PC-9 (cell line): ENCODE results near the gene RFX7. TPM values are rescaled to one million over a fixed set of nuclear protein-coding genes. Genes with fewer than 3 reads are reported as not detected.

Source experiments
- BruUV-seq: library from RNA; stranded (reverse); fragments of 400-500 nt; replicated peaks from 2 replicates; lab custom pipeline; 2021; lab: Mats Ljungman, UMichigan
- CTCF ChIA-PET: fragments of 300-600 bp; sonication (Branson Sonifier 250); formaldehyde crosslinking; loops from one replicate; lab custom pipeline; 2022; ENCODE audit warnings: antibody characterized with exemption; lab: Charles Lee
- POLR2A ChIA-PET: fragments of 300-600 bp; sonication (Branson Sonifier 250); formaldehyde crosslinking; loops from one replicate; lab custom pipeline; 2022; ENCODE audit warnings: antibody characterized with exemption; ENCODE audit not compliant: unreplicated experiment; lab: Charles Lee
- DNase-seq, 2 experiments: peaks; one replicate each; pipeline versions ENCODE4 v3.0.0 to v3.0.0-alpha.2; 2015 to 2022; ENCODE audit warnings: mixed read lengths in 1 of 2
- H2AFZ ChIP-seq: fragments of 200-600 bp; sonication (generic); 2 replicates; pipeline ENCODE4 v1.8.1; 2017; ENCODE audit warnings: antibody characterized with exemption
- H3F3A ChIP-seq: fragments of 200-600 bp; sonication (generic); 2 replicates; pipeline ENCODE4 v1.8.1; 2017; ENCODE audit warnings: antibody characterized with exemption, mild to moderate bottlenecking, low read depth; ENCODE audit not compliant: insufficient read depth
- H3K27ac ChIP-seq: fragments of 200-600 bp; sonication (generic); 2 replicates; pipeline ENCODE4 v1.6.1; 2016; ENCODE audit warnings: mixed run types
- H3K27me3 ChIP-seq: fragments of 200-600 bp; sonication (generic); 2 replicates; pipeline ENCODE4 v1.6.1; 2016; ENCODE audit warnings: low read depth, mixed run types; ENCODE audit not compliant: insufficient read depth
- H3K36me3 ChIP-seq: fragments of 200-600 bp; sonication (generic); 2 replicates; pipeline ENCODE4 v1.6.1; 2016; ENCODE audit warnings: low read depth, mixed run types
- H3K4me1 ChIP-seq: fragments of 200-600 bp; sonication (generic); replicated peaks from 2 replicates; pipeline ENCODE4 v1.6.1; 2016; ENCODE audit warnings: mixed run types; ENCODE audit not compliant: insufficient read depth
- H3K4me2 ChIP-seq: fragments of 200-600 bp; sonication (generic); 2 replicates; pipeline ENCODE4 v1.6.1; 2017; ENCODE audit warnings: mixed run types
- H3K4me3 ChIP-seq: fragments of 200-600 bp; sonication (generic); 2 replicates; pipeline ENCODE4 v1.6.1; 2016; ENCODE audit warnings: mixed run types
- H3K79me2 ChIP-seq: fragments of 200-600 bp; sonication (generic); 2 replicates; pipeline ENCODE4 v1.6.1; 2017; ENCODE audit warnings: low read depth, mixed run types
- H3K9me2 ChIP-seq: fragments of 200-600 bp; sonication (generic); 2 replicates; pipeline ENCODE4 v1.8.1; 2017; ENCODE audit warnings: mild to moderate bottlenecking; ENCODE audit not compliant: insufficient read depth
- H3K9me3 ChIP-seq: fragments of 200-600 bp; sonication (generic); 2 replicates; pipeline ENCODE4 v1.8.1; 2016; ENCODE audit warnings: low read depth; ENCODE audit not compliant: insufficient read depth
- H4K20me1 ChIP-seq: fragments of 200-600 bp; sonication (generic); 2 replicates; pipeline ENCODE4 v1.8.1; 2017; ENCODE audit not compliant: insufficient read depth
- CTCF ChIP-seq: fragments of 200-600 bp; sonication (generic); conservative IDR thresholded peaks from 2 replicates; pipeline ENCODE4 v1.6.1; 2017; ENCODE audit warnings: mixed run types, antibody characterized with exemption, mild to moderate bottlenecking, moderate library complexity
- EZH2 ChIP-seq: fragments of 200-600 bp; sonication (generic); IDR thresholded peaks from 2 replicates; pipeline ENCODE4 v1.8.0; 2017; ENCODE audit warnings: antibody characterized with exemption, low read depth
- intact Hi-C: fragments of 100-400 bp; cut with micrococcal nuclease; formaldehyde crosslinking; loops from one replicate; pipeline ENCODE4 v1.10.0; 2022; ENCODE audit not compliant: unreplicated experiment
- total RNA-seq: library from RNA; stranded (reverse); gene quantifications from 2 replicates; pipeline ENCODE4 v1.2.3, GENCODE V29; 2021

Gene RFX7
- total RNA-seq, 1 experiment from 2014 or later = 24.6 TPM

DNA sequence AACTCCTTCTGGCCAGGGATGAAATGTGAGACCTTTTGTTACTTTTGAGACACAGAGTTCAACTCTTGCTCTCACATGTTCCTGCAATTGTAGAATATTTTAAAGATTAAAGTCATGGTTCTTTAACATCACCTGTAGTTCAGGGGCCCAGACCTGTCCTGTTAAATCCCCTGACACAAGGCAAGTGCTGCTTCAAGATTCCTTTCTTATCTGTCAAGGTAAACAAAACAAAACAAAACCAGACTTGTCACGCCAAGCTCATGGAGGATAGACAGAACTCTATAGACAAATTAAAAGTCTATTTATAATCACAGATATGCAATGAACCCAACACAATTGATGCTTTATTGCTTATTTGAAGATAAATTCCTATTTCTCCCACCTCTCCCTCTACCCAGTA lies 201.6 kb downstream of the RFX7 start:
- Histone ChIP-seq H3F3A (peaks cover 22% of the 10 kb centered on the region), H3K4me1 (peaks cover 57% of the 10 kb centered on the region), H3K9me3 (no peaks in the 10 kb centered on the region), H4K20me1 (no peaks in the 10 kb centered on the region), H3K4me2 (0 out of 2 replicates have a peak overlapping the region, but pooled peaks have one; percentile 4), H3K79me2 (no peaks in the 10 kb centered on the region), H3K27me3 (no peaks in the 10 kb centered on the region), H3K9me2 (no peaks in the 10 kb centered on the region), H3K36me3 (no peaks in the 10 kb centered on the region; the same call in 1 of the 2 replicates), H3K27ac (0 out of 2 replicates have a peak overlapping the region, but pooled peaks have one; percentile 96), H3K4me3 (no peak overlapping the region), H2AFZ (no peak overlapping the region)
- CTCF ChIA-PET = interaction anchor here (0.6 to 0.7 kb wide), 2 partner anchors 203 to 306 kb away, joined by 3 read pairs; no protein-coding TSS in a partner anchor
- intact Hi-C loops = loop anchor here (5.0 to 10.0 kb wide), 2 partner anchors 125 to 203 kb away; partner anchors contain the start of gene RFX7
- no peak for DNase-seq
- POLR2A ChIA-PET = interaction anchor here (0.6 to 1.0 kb wide), 2 partner anchors 18 to 1665 kb away, joined by 3 to 5 read pairs; partner anchors contain the start of gene POLR2M
- no peak for TF ChIP-seq CTCF
- no peak for TF ChIP-seq EZH2
- BruUV-seq = no TSS peak

- DNase-seq = peak; percentile 70 to 86
- TSS peak; percentile 29 for BruUV-seq
- TF ChIP-seq CTCF (no peak), EZH2 (no peak)
- Histone ChIP-seq H3F3A (peaks cover 22% of the 10 kb centered on the region), H3K79me2 (no peaks in the 10 kb centered on the region), H3K4me2 (peak overlapping the region; percentile 61), H3K4me3 (no peak overlapping the region), H2AFZ (peak overlapping the region; percentile 30; the same call in 1 of the 2 replicates), H3K36me3 (no peaks in the 10 kb centered on the region; the same call in 1 of the 2 replicates), H3K4me1 (peaks cover 57% of the 10 kb centered on the region), H4K20me1 (no peaks in the 10 kb centered on the region), H3K27me3 (no peaks in the 10 kb centered on the region), H3K9me3 (no peaks in the 10 kb centered on the region), H3K9me2 (no peaks in the 10 kb centered on the region), H3K27ac (peak overlapping the region; percentile 96)
- intact Hi-C loops = loop anchor here (2.0 to 10.0 kb wide), 3 partner anchors 42 to 204 kb away; partner anchors contain the start of gene RFX7
- ChIA-PET CTCF (no interaction called here), POLR2A (interaction anchor here (0.7 kb wide), 1 partner anchor 42 kb away, joined by 6 read pairs; no protein-coding TSS in a partner anchor)
Observed at GRCh38 chr15:56040081-56041035, 203.3 kb downstream of the RFX7 start.

DNA sequence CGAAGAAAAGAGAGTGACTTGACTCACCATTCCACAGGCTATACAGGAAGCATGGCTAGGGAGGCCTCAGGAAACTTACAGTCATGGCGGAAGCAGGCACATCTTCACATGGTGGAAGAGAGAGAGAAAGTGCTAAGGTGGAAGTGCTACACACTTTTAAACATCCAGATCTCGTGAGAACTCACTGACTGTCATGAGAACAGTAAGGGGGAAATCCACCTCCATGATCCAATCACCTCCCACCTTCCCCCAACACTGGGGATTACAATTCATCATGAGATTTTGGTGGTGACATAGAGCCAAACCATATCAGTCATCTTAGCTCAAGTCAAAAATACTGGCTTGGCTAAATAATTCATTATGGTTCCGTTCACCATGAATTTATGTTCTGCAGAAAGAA lies 205.0 kb downstream of the RFX7 start:
- H4K20me1 ChIP-seq = no peaks in the 10 kb centered on the region
- no peak for DNase-seq
- no peaks in the 10 kb centered on the region for H3K27me3 ChIP-seq
- ChIA-PET CTCF (no interaction called here), POLR2A (no interaction called here)
- H2AFZ ChIP-seq = no peak overlapping the region
- TF ChIP-seq EZH2 = no peak
- TF ChIP-seq CTCF = no peak
- H3K4me2 ChIP-seq = peak overlapping the region; percentile 18; the same call in 1 of the 2 replicates
- no TSS peak for BruUV-seq
- no peaks in the 10 kb centered on the region for H3K9me2 ChIP-seq
- H3K79me2 ChIP-seq = no peaks in the 10 kb centered on the region
- H3K27ac ChIP-seq = peak overlapping the region; percentile 96
- H3K4me3 ChIP-seq = no peak overlapping the region
- intact Hi-C loops = no loop called here
- H3F3A ChIP-seq = peaks cover 22% of the 10 kb centered on the region
- H3K9me3 ChIP-seq = no peaks in the 10 kb centered on the region
- peaks cover 48% of the 10 kb centered on the region for H3K4me1 ChIP-seq
- no peaks in the 10 kb centered on the region; the same call in 1 of the 2 replicates for H3K36me3 ChIP-seq
